ENCODE results near the gene GALNS.

GALNS gene

DNA sequence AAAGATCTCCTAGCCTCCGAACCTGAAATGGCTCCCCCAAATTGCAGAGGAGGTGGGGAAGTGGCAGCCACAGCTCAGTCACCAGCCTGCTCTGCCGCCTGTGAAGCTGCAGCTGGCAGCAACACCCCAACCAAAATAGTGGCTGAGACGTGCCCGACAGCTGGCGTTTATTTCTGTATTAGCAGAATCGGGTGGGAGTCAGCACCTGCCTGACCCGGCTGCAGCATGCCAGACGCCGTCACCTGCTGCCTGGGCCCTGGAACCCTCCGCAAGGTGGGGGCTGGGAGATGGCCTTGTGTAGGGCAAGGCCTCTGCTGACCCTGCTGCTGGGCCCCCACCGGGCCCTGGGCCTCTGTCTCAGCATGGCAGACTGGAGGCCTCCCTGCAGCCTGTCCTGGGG lies 27.2 kb upstream of the GALNS start:
- H3K27me3 Mint-ChIP-seq, result no peaks in the 10 kb centered on the region
- peaks cover 95% of the 10 kb centered on the region for H3K36me3 Mint-ChIP-seq (ENCODE audit: low read depth)
- no peak overlapping the region for H3K27ac Mint-ChIP-seq

DNA sequence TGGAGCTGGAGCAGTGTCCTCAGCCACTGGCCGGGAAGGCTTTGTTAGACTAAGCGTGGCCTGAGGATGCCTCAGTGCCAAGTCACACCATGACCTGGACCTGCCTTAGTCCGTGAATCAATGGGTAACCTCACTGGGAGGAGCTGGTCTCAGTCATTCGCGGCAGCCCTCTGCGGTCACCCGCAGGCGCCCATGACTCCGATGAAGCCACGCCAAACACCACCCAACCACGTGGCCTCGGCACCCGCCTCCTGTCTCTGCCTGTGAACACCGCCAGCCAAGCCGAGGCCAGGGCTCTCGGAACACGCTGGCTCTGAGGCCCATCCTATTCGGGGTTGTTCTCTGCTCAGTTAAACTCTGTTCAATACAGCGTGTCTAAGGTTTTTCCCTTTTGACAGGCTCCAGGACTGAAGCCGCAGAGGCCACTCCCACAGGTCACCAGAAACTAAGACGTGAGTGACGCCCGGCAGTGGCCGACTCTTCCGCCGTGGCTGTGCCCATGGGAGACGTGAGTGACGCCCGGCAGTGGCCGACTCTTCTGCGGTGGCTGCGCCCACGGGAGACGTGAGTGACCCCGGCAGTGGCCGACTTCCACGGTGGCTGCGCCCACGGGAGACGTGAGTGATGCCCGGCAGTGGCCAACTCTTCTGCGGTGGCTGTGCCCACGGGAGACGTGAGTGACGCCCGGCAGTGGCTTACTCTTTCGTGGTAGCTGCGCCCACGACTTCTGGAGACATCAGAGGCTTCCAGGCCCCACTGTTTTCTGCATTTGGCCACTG lies 26.6 kb upstream of the GALNS start:
- Mint-ChIP-seq H3K4me1 (ENCODE audit: low read depth) (peaks cover 16% of the 10 kb centered on the region), H3K27ac (peak overlapping the region; percentile 62), H3K27me3 (no peaks in the 10 kb centered on the region), H3K4me3 (no peak overlapping the region), H3K36me3 (ENCODE audit: low read depth) (peaks cover 97% of the 10 kb centered on the region), H3K9me3 (peaks cover 7% of the 10 kb centered on the region)
- intact Hi-C loops (cut with micrococcal nuclease), result no loop called here

More for the DNA sequence above, 27.2 kb upstream of the GALNS start:
- intact Hi-C loops (cut with micrococcal nuclease), result no loop called here
- H3K4me3 Mint-ChIP-seq, result no peak overlapping the region
- peaks cover 16% of the 10 kb centered on the region for H3K4me1 Mint-ChIP-seq (ENCODE audit: low read depth)
- peaks cover 7% of the 10 kb centered on the region for H3K9me3 Mint-ChIP-seq

DNA sequence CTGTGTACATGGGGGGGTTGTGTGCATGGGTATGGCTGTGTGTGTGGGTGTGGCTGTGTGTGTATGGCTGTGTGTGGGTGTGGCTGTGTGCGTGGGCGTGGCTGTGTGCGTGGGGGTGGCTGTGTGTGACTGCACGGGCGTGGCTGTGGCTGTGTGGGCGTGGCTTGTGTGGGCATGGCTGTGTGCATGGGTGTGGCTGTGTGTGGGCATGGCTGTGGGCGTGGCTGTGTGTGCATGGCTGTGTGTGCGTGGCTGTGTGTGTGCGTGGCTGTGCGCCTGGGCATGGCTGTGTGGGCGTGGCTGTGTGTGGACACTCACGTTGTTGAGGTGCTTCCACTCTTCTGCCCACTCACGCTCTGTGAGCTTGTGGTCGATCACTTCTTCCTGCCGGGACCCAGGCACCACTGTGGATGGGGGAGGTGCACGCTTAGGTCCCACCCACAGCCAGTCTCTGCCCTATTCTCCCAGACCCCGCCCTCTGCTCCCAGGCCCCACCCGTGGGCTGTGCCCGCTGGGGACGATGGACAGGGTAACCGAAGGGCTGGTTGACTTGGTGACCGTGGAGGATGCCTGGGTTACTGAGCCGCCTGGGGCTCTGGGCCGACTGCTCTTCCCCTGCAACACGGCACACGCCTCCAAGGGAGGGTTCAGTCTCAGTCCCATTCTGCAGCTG lies 25.7 kb upstream of the GALNS start:
- Mint-ChIP-seq H3K9me3 (peaks cover 7% of the 10 kb centered on the region), H3K4me3 (no peak overlapping the region), H3K4me1 (ENCODE audit: low read depth) (peaks cover 16% of the 10 kb centered on the region), H3K36me3 (ENCODE audit: low read depth) (peaks cover 100% of the 10 kb centered on the region), H3K27me3 (no peaks in the 10 kb centered on the region), H3K27ac (peak overlapping the region; percentile 62)
- intact Hi-C loops (cut with micrococcal nuclease), result no loop called here

DNA sequence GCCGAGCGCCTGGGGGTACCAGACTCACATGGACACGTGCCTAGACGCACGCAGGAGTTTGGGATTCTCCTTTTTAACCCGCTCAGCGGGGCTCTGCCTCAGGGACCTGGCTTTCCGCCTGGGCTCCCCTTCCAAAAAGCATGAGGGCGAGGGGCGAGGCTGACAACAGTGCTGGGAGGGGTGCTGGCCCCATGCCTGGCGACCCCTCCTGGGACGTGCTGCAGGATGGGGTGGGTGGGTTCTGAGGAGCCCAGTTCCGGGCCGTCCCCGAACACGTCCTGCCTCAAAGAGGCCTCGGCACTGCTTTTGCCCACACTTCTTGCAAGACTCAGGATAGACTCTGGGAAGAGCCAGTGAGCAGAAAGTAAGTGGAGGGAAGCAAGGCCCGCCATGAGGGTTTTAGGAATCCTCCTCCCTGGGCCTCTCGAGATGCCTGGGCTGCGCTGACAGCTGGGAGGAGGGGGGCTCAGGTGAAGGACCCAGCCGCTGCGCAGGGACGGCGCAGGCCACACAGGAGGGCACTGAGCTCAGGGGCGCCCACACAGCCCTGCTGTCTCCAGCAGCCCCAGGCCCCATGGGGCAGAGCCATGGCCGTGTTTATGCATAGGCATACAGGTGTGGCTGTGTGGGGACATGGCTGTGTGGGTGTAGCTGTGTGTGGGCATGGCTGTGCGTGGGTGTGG lies 25.1 kb upstream of the GALNS start:
- intact Hi-C loops (cut with micrococcal nuclease), result no loop called here
- peaks cover 100% of the 10 kb centered on the region for H3K36me3 Mint-ChIP-seq (ENCODE audit: low read depth)
- H3K27ac Mint-ChIP-seq, result peak overlapping the region; percentile 62
- peaks cover 7% of the 10 kb centered on the region for H3K9me3 Mint-ChIP-seq
- peaks cover 16% of the 10 kb centered on the region for H3K4me1 Mint-ChIP-seq (ENCODE audit: low read depth)
- no peaks in the 10 kb centered on the region for H3K27me3 Mint-ChIP-seq
- no peak overlapping the region for H3K4me3 Mint-ChIP-seq

DNA sequence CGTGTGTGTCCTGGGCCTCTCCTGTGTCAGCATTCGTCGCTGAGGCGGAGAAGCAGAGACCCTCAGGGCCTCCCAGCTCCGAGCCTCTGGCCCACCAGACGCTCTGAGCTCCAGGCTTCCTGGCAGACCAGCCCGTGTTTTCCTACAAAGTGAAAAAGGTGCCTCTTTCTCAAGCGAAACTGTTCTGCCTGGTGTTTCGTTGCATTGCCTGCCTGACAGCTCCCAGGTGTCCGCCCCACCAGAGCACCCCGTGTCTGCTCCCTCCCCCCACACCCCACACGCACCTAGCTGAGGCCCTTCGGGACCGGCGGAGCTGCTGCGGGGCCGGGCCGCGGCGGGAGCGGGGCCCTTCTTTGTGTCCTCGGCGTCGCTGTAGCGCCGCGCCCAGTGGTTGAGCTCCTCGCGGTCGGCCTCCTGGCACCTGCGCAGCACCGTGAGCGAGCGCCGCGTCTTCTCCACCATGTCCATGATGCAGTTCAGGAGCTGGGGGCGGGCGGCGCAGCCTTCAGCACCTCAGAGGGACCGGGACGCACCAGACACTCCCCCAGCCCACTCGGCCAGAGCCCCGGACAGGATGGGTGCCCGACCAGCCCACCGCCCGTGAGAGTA lies 24.4 kb upstream of the GALNS start:
- no peak overlapping the region for H3K27ac Mint-ChIP-seq
- peaks cover 16% of the 10 kb centered on the region for H3K4me1 Mint-ChIP-seq (ENCODE audit: low read depth)
- intact Hi-C loops (cut with micrococcal nuclease), result no loop called here
- no peaks in the 10 kb centered on the region for H3K27me3 Mint-ChIP-seq
- H3K9me3 Mint-ChIP-seq, result peaks cover 7% of the 10 kb centered on the region
- H3K36me3 Mint-ChIP-seq (ENCODE audit: low read depth), result peaks cover 100% of the 10 kb centered on the region
- H3K4me3 Mint-ChIP-seq, result no peak overlapping the region

DNA sequence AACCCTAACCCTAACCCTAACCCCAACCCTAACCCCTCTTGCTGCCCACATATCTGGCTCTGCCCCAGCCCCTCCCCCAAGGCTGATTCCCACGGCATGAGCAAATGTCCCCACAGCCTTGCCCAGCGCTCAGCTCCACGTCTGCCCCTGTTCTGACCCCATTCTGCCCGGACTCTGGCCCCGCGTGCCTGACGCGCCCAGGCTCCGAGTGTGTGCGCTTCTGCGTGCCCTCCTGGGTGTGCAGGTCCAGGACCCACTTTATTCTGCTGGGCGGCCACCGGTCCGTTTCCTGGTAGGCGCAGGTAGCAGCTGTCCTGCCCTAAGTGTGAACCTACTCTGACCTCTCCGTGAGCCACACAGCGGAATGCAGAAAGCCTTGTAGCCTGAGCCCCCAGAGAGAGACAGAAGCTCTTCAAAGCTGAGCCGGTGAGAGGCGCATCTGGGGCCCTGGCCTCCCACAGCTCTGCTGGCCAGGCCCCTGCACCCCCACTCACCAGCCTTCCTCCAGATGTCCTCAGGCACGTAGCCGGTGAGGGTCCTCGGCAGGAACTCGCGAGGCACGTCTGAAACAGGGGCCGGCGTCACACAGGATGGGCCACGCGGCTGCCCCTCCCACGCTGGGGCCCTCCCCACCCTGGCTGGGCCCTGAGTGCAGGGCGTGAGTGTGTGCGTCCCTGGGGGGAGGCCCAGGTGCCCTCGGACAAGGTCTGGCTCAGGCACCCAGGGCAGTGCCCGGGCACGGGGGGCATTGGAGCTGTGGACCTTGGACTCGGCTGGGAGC lies 23.7 kb upstream of the GALNS start:
- peaks cover 16% of the 10 kb centered on the region for H3K4me1 Mint-ChIP-seq (ENCODE audit: low read depth)
- H3K36me3 Mint-ChIP-seq (ENCODE audit: low read depth), result peaks cover 100% of the 10 kb centered on the region
- H3K27me3 Mint-ChIP-seq, result no peaks in the 10 kb centered on the region
- H3K27ac Mint-ChIP-seq, result no peak overlapping the region
- H3K4me3 Mint-ChIP-seq, result no peak overlapping the region
- intact Hi-C loops (cut with micrococcal nuclease), result no loop called here
- H3K9me3 Mint-ChIP-seq, result peaks cover 7% of the 10 kb centered on the region

DNA sequence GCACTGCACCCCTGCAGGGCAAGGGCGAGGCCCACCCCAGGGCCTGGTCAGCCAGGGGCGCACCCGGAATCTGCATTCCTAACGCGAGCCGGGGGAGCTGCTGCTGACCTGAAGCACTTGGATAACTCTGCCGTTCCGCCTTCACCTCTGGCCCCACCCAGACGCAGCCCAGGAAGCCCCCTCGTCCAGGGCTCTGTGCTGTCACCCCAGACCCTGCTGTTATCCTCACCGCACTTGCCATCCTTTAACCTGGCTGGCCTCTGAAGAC lies 23.0 kb upstream of the GALNS start:
- Mint-ChIP-seq H3K27me3 (no peaks in the 10 kb centered on the region), H3K9me3 (peaks cover 7% of the 10 kb centered on the region), H3K4me3 (no peak overlapping the region), H3K4me1 (ENCODE audit: low read depth) (peaks cover 16% of the 10 kb centered on the region), H3K27ac (no peak overlapping the region), H3K36me3 (ENCODE audit: low read depth) (peaks cover 100% of the 10 kb centered on the region)
- intact Hi-C loops (cut with micrococcal nuclease), result no loop called here

DNA sequence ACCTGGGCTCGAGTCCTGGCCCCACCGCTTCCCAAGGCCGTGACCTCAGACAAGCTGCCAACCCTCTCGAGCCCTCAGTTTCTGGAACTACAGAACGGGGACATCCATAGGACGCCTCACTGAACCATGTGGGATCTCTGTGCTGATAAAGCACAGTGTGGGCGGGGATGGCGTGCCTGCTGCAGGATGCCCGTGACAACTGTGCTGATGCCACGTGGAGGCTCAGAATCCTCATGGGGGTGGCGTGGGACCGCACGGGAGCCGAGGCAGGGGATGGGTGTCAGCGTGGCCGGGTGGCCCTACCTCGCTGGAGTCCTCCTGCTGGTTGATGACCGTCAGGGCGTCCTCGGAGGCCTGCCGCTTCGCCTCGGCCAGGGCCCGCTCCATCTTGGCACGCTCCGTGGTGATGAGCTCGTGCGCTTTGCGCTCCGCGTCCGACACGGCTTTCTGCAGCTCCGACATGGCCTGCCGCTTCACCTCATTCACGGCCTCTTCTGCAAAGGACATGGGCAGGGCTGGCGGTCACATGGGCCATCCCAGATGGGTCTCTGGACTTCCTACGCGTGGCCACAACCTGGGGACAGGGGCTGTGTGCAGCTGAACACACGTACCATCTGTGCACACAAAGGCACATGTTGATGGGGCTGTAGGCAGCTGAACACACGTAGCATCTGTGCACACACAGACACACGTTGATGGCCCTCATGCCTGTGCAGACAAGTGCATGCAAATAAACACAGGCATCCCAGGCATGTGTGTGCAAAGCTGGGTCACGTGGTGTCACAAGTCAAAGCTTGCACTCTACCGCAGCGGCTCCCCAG lies 22.4 kb upstream of the GALNS start:
- Mint-ChIP-seq H3K9me3 (peaks cover 7% of the 10 kb centered on the region), H3K36me3 (ENCODE audit: low read depth) (peaks cover 99% of the 10 kb centered on the region), H3K4me1 (ENCODE audit: low read depth) (peaks cover 16% of the 10 kb centered on the region), H3K4me3 (no peak overlapping the region), H3K27me3 (no peaks in the 10 kb centered on the region), H3K27ac (no peak overlapping the region)
- intact Hi-C loops (cut with micrococcal nuclease), result no loop called here

DNA sequence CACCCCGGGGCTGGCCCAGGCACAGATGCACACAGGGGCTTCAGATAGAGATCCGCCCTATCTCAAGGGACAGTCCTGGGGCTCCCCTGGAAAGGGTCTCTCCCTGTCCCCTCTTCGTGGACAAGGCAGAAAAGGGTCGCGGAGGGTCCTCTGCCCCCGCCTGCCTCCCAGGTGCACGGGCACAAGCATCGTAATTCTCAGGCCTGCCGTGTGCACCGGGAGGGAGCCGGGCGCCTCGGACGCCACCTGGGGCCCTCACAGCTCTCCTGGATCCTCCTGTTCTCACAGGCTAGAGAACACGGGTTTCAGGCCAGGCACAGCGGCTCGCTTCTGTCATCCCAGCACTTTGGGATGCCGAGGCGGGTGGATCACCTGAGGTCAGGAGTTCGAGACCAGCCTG lies 21.6 kb upstream of the GALNS start:
- H3K4me3 Mint-ChIP-seq, result no peak overlapping the region
- intact Hi-C loops (cut with micrococcal nuclease), result no loop called here
- H3K36me3 Mint-ChIP-seq (ENCODE audit: low read depth), result peaks cover 91% of the 10 kb centered on the region
- H3K4me1 Mint-ChIP-seq (ENCODE audit: low read depth), result peaks cover 15% of the 10 kb centered on the region
- peaks cover 4% of the 10 kb centered on the region for H3K27me3 Mint-ChIP-seq
- no peak overlapping the region for H3K27ac Mint-ChIP-seq
- peaks cover 7% of the 10 kb centered on the region for H3K9me3 Mint-ChIP-seq

DNA sequence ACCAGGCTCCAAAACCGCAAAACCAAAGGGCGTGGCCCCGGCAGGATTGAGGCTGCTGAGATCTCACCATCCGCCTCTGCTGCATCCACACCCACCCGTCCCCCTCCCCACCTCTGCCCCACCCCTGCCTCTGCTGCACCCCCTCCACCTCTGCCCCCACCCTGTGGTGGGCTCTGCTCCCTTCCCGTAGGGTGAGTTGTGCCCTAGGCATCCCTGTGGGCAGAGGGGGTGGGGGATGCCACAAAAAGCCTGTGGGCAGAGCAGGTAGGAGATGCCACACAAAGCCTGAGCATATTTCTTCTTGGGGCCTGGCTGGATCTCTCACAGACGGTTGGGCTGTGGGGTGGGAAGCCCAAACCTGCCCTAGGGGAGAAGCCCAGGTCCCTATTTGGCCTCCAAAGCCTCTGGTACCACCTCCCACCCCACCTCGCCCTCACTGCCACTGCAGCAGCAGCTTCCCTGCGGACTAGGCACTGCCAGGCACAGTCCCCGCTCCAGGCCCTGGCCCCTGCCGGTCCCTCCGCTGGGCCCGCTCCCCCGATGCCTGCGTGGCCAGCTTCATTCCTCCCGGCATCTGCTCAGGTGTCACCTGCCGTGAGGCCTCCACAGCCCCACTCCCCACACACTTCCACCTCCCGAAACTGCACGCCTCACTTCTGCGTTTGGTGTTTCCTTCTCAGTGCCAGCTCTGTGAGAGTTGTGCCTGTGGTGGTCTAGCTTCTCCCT lies 21.0 kb upstream of the GALNS start:
- intact Hi-C loops (cut with micrococcal nuclease), result no loop called here
- peaks cover 7% of the 10 kb centered on the region for H3K9me3 Mint-ChIP-seq
- peaks cover 8% of the 10 kb centered on the region for H3K4me1 Mint-ChIP-seq (ENCODE audit: low read depth)
- peaks cover 10% of the 10 kb centered on the region for H3K27me3 Mint-ChIP-seq
- H3K27ac Mint-ChIP-seq, result no peak overlapping the region
- H3K36me3 Mint-ChIP-seq (ENCODE audit: low read depth), result peaks cover 85% of the 10 kb centered on the region
- H3K4me3 Mint-ChIP-seq, result no peak overlapping the region

DNA sequence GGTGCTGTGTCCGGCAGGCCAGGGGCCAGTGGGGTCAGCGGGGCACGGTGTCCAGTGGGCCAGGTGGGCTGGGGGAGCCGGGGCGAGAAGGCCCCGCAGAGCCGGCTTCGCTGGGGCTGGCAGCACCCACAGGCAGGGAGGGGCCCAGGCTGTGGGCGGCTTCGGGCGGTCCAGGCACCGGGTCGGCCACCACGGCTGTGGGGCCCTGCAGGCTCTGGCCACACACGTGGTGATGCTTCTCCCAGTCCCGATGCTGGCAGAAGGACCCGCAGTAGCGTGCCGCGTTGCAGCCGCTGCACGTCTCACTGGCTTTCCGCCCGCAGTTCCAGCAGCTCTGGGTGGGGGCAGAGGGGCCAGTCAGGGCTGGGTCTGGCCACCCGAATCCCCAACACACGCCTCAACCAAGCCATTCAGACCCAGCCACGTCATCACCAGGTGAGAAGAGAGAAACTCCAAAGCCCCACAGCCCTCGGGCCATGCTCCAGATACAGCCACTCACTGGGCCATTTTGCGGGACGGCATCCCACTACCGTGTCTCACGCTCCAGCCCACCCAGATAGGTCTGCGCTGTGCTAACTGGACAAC lies 20.3 kb upstream of the GALNS start:
- peaks cover under 1% of the 10 kb centered on the region for H3K9me3 Mint-ChIP-seq
- H3K4me1 Mint-ChIP-seq (ENCODE audit: low read depth), result peaks cover 1% of the 10 kb centered on the region
- no peak overlapping the region for H3K27ac Mint-ChIP-seq
- intact Hi-C loops (cut with micrococcal nuclease), result no loop called here
- peaks cover 78% of the 10 kb centered on the region for H3K36me3 Mint-ChIP-seq (ENCODE audit: low read depth)
- H3K4me3 Mint-ChIP-seq, result no peak overlapping the region
- H3K27me3 Mint-ChIP-seq, result peaks cover 16% of the 10 kb centered on the region

DNA sequence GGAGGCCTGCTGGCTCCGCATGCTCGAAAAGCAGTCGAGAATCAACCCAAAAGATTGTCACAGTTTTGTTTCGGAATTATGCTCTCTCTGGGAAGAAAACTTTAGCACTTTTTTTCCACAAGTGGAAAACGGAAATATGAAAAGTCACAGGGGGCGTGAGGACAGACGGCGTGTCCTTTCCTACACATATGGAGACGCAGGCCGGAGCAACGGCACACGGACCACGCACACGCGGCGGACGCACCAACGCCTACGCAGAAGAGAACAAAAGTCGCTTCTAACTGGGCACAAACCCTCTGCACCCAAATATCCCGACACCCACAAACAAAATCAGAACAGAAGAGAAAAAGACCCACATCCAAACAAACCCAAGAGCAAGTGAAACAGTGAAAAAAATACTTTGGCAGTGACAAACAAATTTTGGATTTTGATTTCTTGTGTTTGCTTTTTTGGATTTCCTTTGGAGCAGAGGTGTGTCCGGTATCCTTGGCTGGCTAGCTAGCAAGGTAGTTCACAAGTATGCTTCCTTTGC lies 19.0 kb upstream of the GALNS start:
- peaks cover 65% of the 10 kb centered on the region for H3K36me3 Mint-ChIP-seq (ENCODE audit: low read depth)
- no peaks in the 10 kb centered on the region for H3K9me3 Mint-ChIP-seq
- H3K4me3 Mint-ChIP-seq, result no peak overlapping the region
- intact Hi-C loops (cut with micrococcal nuclease), result no loop called here
- no peak overlapping the region for H3K27ac Mint-ChIP-seq
- peaks cover 9% of the 10 kb centered on the region for H3K4me1 Mint-ChIP-seq (ENCODE audit: low read depth)
- peaks cover 28% of the 10 kb centered on the region for H3K27me3 Mint-ChIP-seq
